CD4-positive, alpha-beta T cell treated with Interferon alpha-2 for 1 hour (primary cell): Measurements from ENCODE around the gene TATDN3.
"Not testable (repeated sequence)": the region's sequence is repeated elsewhere in the genome, so short reads cannot be mapped to it uniquely, and the experiment has no call there.

Experiments used
- DNase-seq, 2 donors: peaks; one replicate each; pipeline ENCODE4 v3.0.0-alpha.2; 2020 to 2022

Gene TATDN3

GRCh38 chr1:212833211-212834207 is 41.8 kb downstream of the TATDN3 start:
- peak in 1 of 2 donors; percentile 6 for DNase-seq

DNA sequence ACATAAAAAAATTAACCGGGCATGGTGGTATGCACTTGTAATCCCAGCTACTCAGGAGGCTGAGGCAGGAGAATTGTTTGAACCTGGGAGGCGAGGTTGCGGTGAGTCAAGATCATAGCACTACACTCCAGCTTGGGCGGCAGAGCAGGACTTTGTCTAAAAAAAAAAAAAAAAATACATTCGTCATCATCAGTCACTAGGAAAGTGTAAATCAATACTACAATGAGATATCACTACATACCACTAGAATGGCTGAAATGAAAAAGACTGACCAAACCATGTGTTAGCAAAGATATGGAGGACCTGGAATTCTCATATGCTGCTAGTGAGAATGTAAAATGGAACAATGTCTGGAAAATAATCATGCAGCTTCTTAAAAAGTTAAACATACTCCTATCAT is 46.5 kb downstream of the TATDN3 start:
- DNase-seq = no peak

- DNase-seq = not testable (repeated sequence)
Measured at GRCh38 chr1:212844521-212844920, 52.8 kb downstream of the TATDN3 start.

DNA sequence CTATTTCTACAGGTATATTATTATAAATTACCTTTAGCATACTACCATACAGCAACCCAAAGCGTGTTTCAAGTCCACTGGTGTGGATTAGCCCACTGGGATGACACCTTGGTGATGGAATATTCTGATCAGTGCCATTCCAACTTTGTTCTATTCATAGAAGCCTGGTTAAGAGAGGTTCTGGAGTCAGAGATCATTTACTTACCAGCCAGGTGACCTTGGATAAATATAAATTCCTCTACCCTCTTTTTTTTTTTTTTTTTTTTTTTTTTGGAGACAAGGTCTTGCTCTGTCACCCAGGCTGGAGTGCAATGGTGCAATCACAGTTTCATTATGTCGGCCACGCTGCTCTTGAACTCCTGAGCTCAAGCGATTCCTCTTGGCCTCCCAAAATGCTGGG is 55.9 kb downstream of the TATDN3 start, which contains the start of gene SPATA45:
Gene SPATA45 (minus strand): TSS at position 101 of the 400 bp plus-strand sequence. CDS start 11,500 bp downstream, outside the sequence.
- DNase-seq = no peak

- DNase-seq = no peak
Measured at GRCh38 chr1:212852105-212852688, 60.5 kb downstream of the TATDN3 start.

DNA sequence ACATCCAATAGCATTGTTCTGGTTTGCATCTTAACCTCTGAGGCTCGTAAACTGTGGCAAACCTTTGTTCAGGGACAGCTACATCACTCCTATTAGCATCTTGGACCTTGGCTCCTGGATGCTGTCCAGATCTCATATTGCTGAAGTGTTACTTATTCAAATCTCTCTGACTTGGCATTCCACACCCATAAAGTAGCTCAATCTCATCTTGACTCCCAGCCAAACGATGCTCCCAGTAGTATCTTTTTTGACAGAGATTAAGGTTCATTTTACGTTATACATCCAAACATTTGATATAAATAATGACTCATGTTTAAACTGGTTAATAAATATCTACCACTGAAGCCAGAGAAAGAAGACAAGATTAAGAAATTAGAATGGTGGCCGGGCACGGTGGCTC is 62.0 kb downstream of the TATDN3 start:
- no peak for DNase-seq

DNA sequence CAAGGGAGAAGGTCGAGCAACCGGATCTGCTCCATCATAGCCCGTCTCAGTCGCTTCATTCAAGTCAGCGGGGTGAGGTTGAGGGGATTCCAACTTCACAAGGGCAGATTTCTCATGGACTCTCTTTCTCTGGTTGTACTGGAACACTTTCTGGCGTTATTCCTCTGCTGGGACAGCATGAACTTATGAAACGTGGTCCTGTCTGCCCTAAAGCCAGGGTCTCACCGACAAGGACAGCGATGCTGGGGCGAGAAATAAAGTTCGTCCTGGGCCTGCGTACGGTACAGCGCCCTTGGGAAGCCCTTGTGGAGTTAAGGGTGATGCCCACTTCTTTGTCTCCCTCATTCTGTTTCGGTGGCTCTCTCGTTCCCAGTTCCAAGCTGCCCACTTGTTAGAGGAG is 65.1 kb downstream of the TATDN3 start:
- no peak for DNase-seq

- peak; percentile 93 to 94 for DNase-seq
Measured at GRCh38 chr1:212857992-212858460, 66.3 kb downstream of the TATDN3 start, which contains the start of gene FLVCR1. Gene FLVCR1 (plus strand): TSS chr1:212858275. CDS start chr1:212858453, 178 bp downstream.

DNA sequence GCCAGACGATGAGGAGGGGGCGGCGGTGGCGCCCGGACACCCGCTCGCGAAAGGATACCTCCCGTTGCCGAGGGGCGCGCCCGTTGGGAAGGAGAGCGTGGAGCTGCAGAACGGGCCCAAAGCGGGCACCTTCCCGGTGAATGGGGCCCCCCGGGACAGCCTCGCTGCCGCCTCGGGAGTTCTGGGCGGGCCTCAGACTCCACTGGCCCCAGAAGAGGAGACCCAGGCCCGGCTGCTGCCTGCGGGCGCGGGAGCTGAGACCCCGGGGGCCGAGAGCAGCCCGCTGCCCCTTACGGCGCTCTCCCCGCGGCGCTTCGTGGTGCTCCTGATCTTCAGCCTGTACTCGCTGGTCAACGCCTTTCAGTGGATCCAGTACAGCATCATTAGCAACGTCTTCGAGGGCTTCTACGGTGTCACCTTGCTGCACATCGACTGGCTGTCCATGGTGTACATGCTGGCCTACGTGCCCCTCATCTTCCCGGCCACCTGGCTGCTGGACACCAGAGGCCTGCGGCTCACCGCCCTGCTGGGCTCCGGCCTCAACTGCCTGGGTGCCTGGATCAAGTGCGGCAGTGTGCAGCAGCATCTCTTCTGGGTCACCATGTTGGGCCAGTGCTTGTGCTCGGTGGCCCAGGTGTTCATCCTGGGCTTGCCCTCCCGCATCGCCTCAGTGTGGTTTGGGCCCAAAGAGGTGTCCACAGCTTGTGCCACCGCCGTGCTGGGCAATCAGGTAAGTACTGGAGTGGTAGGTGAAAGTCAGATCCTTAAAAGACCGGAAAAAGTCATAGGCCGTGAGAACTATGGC is 67.0 kb downstream of the TATDN3 start:
- DNase-seq = peak in 1 of 2 donors; percentile 18

- no peak for DNase-seq
Measured at GRCh38 chr1:212860713-212861581, 69.3 kb downstream of the TATDN3 start.

DNA sequence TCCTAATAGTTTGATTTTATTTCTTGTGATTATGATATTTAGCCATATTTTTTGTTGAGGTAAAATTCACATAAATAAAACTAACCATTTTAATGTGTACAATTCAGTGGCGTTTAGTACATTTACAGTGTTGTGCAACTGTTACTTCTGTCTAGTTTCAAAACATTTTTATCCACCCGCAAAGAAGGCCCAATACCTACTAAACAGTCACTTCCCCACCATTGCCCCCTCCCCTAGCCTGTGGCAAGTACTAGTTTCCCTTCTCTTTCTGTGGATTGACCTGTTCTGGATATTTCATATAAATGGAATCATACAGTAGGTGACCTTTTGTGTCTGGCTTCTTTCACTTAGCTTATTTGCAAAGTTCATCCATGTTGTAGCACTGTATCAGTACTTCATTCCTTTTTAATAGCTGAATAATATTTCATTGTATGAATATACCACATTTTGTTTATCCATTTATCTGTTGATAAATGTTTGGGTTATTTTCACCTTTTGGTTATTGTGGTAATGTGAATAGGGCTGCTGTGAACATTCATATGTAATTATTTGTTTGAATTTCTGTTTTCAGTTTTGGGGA is 70.5 kb downstream of the TATDN3 start:
- DNase-seq = no peak

DNA sequence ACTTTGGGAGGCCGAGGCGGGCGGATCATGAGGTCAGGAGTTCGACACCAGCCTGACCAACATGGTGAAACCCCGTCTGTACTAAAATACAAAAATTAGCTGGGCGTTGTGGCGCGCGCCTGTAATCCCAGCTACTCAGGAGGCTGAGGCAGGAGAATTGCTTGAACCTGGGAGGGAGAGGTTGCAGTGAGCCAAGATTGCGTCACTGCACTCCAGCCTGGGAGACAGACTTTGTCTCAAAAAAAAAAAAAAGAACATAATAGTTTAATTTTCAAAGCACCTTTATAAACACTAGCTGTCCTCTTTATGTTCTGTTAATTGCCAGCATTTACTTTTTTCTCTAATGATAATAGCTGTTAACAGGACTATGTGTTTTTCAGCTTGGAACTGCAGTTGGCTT is 71.7 kb downstream of the TATDN3 start:
- DNase-seq = not testable (repeated sequence)

- DNase-seq = no peak
Measured at GRCh38 chr1:212864201-212864600, 72.5 kb downstream of the TATDN3 start.
